HepG2 (cell line): Measurements from ENCODE around the gene ARHGAP19. TPM values are rescaled to one million over a fixed set of nuclear protein-coding genes. Genes with fewer than 3 reads are reported as not detected.

Experiments used
- ATAC-seq: fragments of 200-7000 bp; cut with Tn5 transposase; 3 replicates; pipeline ENCODE4 v1.9.1; 2020; ENCODE audit warnings: mild to moderate bottlenecking, moderate library complexity
- BruUV-seq: library from RNA; stranded (reverse); fragments of 400-500 nt; replicated peaks from 2 replicates; lab custom pipeline; 2021; lab: Mats Ljungman, UMichigan
- CTCF ChIA-PET: fragments of 300-600 bp; formaldehyde crosslinking; extraction: SDS; loops from one replicate; lab custom pipeline; 2021; ENCODE audit warnings: low total read pairs, inconsistent platforms, low intra/inter-chr PET ratio; lab: Yijun Ruan, JAX
- POLR2A ChIA-PET: fragments of 350-600 bp; sonication (Branson Sonifier 250); formaldehyde crosslinking; loops from one replicate; lab custom pipeline; 2020; ENCODE audit warnings: antibody characterized with exemption, inconsistent platforms; lab: Yijun Ruan, JAX
- DNase-seq: peaks from one replicate; pipeline ENCODE4 v3.0.0-alpha.2; 2015; ENCODE audit warnings: low spot score
- FAIRE-seq: peaks from 3 replicates; lab custom pipeline; 2011; peaks lifted over from hg19 to GRCh38; lab: Jason Lieb, UNC
- H2AFZ ChIP-seq: one replicate; pipeline ENCODE4 v1.6.1; 2011; ENCODE audit warnings: low read length, inconsistent platforms
- H3K27ac ChIP-seq: fragments of 300-600 bp; 3 replicates; pipeline ENCODE4 v1.8.0; 2011; ENCODE audit warnings: mixed run types, mild to moderate bottlenecking, mixed read lengths, low read length, inconsistent platforms; ENCODE audit not compliant: insufficient read depth; ENCODE audit errors: extremely low read length
- H3K27me3 ChIP-seq, 2 experiments: fragments of 200-600 bp in 1 of 2; 2 replicates in 1 of 2; 3 replicates in 1 of 2; pipeline versions ENCODE4 v1.6.0 to v1.8.0; 2011; ENCODE audit warnings: low read length in 2 of 2, mild to moderate bottlenecking in 2 of 2, moderate library complexity in 2 of 2, inconsistent platforms in 1 of 2; ENCODE audit not compliant: insufficient read depth in 2 of 2, control insufficient read depth in 1 of 2
- H3K36me3 ChIP-seq, 2 experiments: fragments of 200-600 bp in 1 of 2; replicated peaks in 1 of 2; 2 replicates in 1 of 2; 3 replicates in 1 of 2; pipeline versions ENCODE4 v1.5.1 to v1.8.0; 2011; ENCODE audit warnings: low read length in 2 of 2, inconsistent platforms in 1 of 2; ENCODE audit not compliant: insufficient read depth in 2 of 2, control insufficient read depth in 1 of 2
- H3K4me1 ChIP-seq: 2 replicates; pipeline ENCODE4 v1.5.1; 2012; ENCODE audit warnings: low read length, inconsistent platforms; ENCODE audit not compliant: insufficient read depth
- H3K4me2 ChIP-seq: 2 replicates; pipeline ENCODE4 v1.6.0; 2011; ENCODE audit warnings: low read depth, low read length, inconsistent platforms
- H3K4me3 ChIP-seq, 3 experiments: fragments of 200-600 bp in 1 of 3; sonication (generic), shearing (Covaris generic) in 1 of 3; replicated peaks in 1 of 3; 2 replicates each; pipeline ENCODE4 v1.5.1; 2011 to 2016; ENCODE audit warnings: low read length in 3 of 3, inconsistent platforms in 2 of 3, low read depth in 2 of 3, mild to moderate bottlenecking in 2 of 3, control low read depth in 1 of 3, mixed read lengths in 1 of 3; ENCODE audit not compliant: insufficient read depth in 1 of 3
- H3K79me2 ChIP-seq: one replicate; pipeline ENCODE4 v1.6.1; 2011; ENCODE audit warnings: low read length, inconsistent platforms; ENCODE audit not compliant: insufficient read depth
- H3K9ac ChIP-seq: 2 replicates; pipeline ENCODE4 v1.6.0; 2011; ENCODE audit warnings: mild to moderate bottlenecking, low read depth, low read length, inconsistent platforms; ENCODE audit not compliant: insufficient read depth
- H3K9me3 ChIP-seq: 2 replicates; pipeline ENCODE4 v1.5.1; 2012; ENCODE audit warnings: mild to moderate bottlenecking, low read length
- H4K20me1 ChIP-seq: 2 replicates; pipeline ENCODE4 v1.6.0; 2011; ENCODE audit warnings: inconsistent platforms, mild to moderate bottlenecking, low read length, moderate library complexity; ENCODE audit not compliant: insufficient read depth
- ARID5B ChIP-seq: IDR thresholded peaks from 2 replicates; pipeline ENCODE4 v1.4.0; 2020; ENCODE audit warnings: mild to moderate bottlenecking, missing genetic modification reagents
- KAT7 ChIP-seq: IDR thresholded peaks from 2 replicates; pipeline ENCODE4 v1.6.1; 2018; ENCODE audit warnings: borderline replicate concordance, missing compliant biosample characterization
- PAXIP1 ChIP-seq: sonication (generic); formaldehyde crosslinking; conservative IDR thresholded peaks from 2 replicates; pipeline ENCODE4 v1.4.0; 2020; ENCODE audit warnings: mild to moderate bottlenecking, missing genetic modification reagents, moderate library complexity
- ZMAT3 ChIP-seq: sonication (generic); formaldehyde crosslinking; conservative IDR thresholded peaks from 2 replicates; pipeline ENCODE4 v1.7.0; 2021; ENCODE audit warnings: missing genetic modification reagents
- ZNF407 ChIP-seq: sonication (generic); formaldehyde crosslinking; IDR thresholded peaks from one replicate; pipeline ENCODE4 v1.5.1; 2020; ENCODE audit warnings: mild to moderate bottlenecking, missing genetic modification reagents; ENCODE audit errors: not compliant biosample characterization
- WGBS: methylation state at CpG from one replicate; pipeline ENCODE4 v1.1.6; 2017; ENCODE audit warnings: low lambda C conversion rate; 5-methylcytosine and 5-hydroxymethylcytosine counted together
- in situ Hi-C: cut with HindIII; loops from 2 replicates; pipeline ENCODE4 v1.10.0; 2017; ENCODE audit warnings: low pct_unique_long_range_greater_than_20kb; ENCODE audit not compliant: extremely low pct_ligation_motif_present
- intact Hi-C: fragments of 100-400 bp; cut with micrococcal nuclease; formaldehyde crosslinking; loops from one replicate; pipeline ENCODE4 v1.10.0; 2022; ENCODE audit not compliant: unreplicated experiment
- polyA plus RNA-seq, 8 experiments: library from polyadenylated mRNA; depleted of rRNA in 3 of 8; stranded (reverse) in 7 of 8; unstranded in 1 of 8; fragments of >200 nt; fragmentation: Illumina TruSeq in 4 of 8; extraction: Trizol in 4 of 8; gene quantifications; 2 replicates each; pipeline versions ENCODE4 v1.2.1 to v1.2.3, GENCODE V29; 2011 to 2016; ENCODE audit warnings: low read depth in 4 of 8, missing spikeins in 1 of 8, mixed read lengths in 1 of 8; ENCODE audit not compliant: insufficient read depth in 1 of 8
- total RNA-seq, 5 experiments: library from RNA; depleted of rRNA; stranded (reverse); fragments of >200 nt; fragmentation: Illumina TruSeq; extraction: Trizol; gene quantifications; 2 replicates each; pipeline ENCODE4 v1.2.3, GENCODE V29; 2016; ENCODE audit warnings: low read depth in 1 of 5

Gene ARHGAP19
- total and polyA plus RNA-seq, 2 of the 13 experiments (the other 11 are each of a cell fraction or from before 2014, with no cell fraction given): 7.6 to 10.0 TPM

- DNase-seq: peak; percentile 54
- intact Hi-C loops: no loop called here
- Histone ChIP-seq H3K9me3 (no peaks in the 10 kb centered on the region), H2AFZ (no peak overlapping the region), H4K20me1 (no peaks in the 10 kb centered on the region), H3K79me2 (no peaks in the 10 kb centered on the region), H3K36me3 (no peaks in the 10 kb centered on the region), H3K4me1 (peaks cover 48% of the 10 kb centered on the region), H3K4me3 (peak overlapping the region; percentile 75 to 84 (median 82)), H3K4me2 (peak overlapping the region; percentile 96), H3K9ac (peak overlapping the region; percentile 99), H3K27me3 (peaks cover 0 to 2% of the 10 kb centered on the region in 2 experiments; a peak in 2 of 5 replicates), H3K27ac (peak overlapping the region; percentile 97)
- no peak for FAIRE-seq
- ChIA-PET POLR2A (interaction anchor here (1.1 to 3.5 kb wide), 4 partner anchors 11 to 41 kb away, joined by 3 to 98 read pairs (median 12); partner anchors contain the start of gene ARHGAP19), CTCF (interaction anchor here (1.4 to 1.9 kb wide), 2 partner anchors 13 to 41 kb away, joined by 6 read pairs; no protein-coding TSS in a partner anchor)
- in situ Hi-C loops: no loop called here
- 2% methylated on average over 19 of the region's 83 CpGs for WGBS
- no TSS peak for BruUV-seq
- peak; percentile 79 for ATAC-seq
- TF ChIP-seq PAXIP1 (CRISPR knock-in tag) (0 out of 2 replicates have a peak, but pooled peaks have one; percentile 23), ARID5B (0 out of 2 replicates have a peak, but pooled peaks have one; percentile 35), KAT7 (CRISPR knock-in tag) (peak; percentile 27; the same call in 1 of the 2 replicates), ZNF407 (CRISPR knock-in tag) (peak; percentile 73), ZMAT3 (CRISPR knock-in tag) (no peak; the same call in 1 of the 2 replicates)
Observed at GRCh38 chr10:97319671-97320479, 27.4 kb upstream of the ARHGAP19 start.
